Activated gamma-delta T cell (primary cell): Measurements from ENCODE around the gene CLRN2.

Experiments
- DNase-seq: peaks from one replicate; lab custom pipeline; 2025; lab: John Stamatoyannopoulos, UW
- total RNA-seq, 2 donors: gene quantifications; one replicate each; lab custom pipeline; 2026; lab: John Stamatoyannopoulos, UW

The CLRN2 gene, protein sequence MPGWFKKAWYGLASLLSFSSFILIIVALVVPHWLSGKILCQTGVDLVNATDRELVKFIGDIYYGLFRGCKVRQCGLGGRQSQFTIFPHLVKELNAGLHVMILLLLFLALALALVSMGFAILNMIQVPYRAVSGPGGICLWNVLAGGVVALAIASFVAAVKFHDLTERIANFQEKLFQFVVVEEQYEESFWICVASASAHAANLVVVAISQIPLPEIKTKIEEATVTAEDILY
- total RNA-seq: 0 reads per million in 2 donors

DNA sequence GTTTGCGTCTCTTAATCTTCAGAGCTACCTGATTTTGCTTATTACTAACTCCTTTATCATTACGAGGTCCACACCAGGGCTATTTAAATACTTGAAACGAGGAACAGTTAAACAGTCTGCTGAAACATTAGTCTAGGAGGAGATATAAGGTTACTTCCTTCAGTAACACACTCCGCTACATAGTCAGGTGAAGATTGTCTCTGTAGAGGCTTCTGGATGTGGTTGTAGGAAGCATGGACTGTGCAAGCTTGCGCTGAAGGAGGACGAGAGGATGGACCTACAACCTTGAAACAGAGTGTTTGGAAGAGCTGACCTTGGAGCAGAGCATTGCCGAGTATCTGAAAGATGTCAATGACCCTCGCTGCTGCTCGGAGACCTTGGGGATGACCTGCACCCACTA is at the start of gene CLRN2:
Gene CLRN2 (plus strand): TSS at position 301 of the 400 bp plus-strand sequence. CDS start 102 bp downstream, outside the sequence.
- DNase-seq: no peak

GRCh38 chr4:17468619-17469221 is 46.2 kb upstream of the CLRN2 start:
- no peak for DNase-seq

- DNase-seq: no peak
Observed at GRCh38 chr4:17469931-17470674, 44.9 kb upstream of the CLRN2 start.

DNA sequence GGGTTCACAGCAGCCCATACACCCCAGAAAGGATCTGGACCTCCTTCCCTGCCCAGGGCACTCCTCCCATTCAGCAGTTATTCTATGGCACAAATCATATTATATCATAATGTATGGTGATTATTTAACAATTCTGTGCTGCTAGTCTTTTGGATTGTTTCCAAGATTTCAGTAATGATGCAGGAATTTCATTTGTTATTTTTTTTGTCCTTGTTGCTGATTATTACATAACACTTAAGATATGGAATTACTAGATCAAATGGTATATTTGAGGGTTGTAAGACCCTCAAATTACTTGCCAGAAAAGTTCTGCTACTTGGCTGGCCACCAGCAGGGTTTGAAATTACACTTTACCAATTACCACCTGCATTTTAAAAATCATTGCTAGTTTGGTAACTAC is 39.5 kb upstream of the CLRN2 start:
- no peak for DNase-seq

GRCh38 chr4:17476853-17477252 is 38.1 kb upstream of the CLRN2 start:
- no peak for DNase-seq

- DNase-seq: no peak
Observed at GRCh38 chr4:17477774-17478472, 37.0 kb upstream of the CLRN2 start.

DNA sequence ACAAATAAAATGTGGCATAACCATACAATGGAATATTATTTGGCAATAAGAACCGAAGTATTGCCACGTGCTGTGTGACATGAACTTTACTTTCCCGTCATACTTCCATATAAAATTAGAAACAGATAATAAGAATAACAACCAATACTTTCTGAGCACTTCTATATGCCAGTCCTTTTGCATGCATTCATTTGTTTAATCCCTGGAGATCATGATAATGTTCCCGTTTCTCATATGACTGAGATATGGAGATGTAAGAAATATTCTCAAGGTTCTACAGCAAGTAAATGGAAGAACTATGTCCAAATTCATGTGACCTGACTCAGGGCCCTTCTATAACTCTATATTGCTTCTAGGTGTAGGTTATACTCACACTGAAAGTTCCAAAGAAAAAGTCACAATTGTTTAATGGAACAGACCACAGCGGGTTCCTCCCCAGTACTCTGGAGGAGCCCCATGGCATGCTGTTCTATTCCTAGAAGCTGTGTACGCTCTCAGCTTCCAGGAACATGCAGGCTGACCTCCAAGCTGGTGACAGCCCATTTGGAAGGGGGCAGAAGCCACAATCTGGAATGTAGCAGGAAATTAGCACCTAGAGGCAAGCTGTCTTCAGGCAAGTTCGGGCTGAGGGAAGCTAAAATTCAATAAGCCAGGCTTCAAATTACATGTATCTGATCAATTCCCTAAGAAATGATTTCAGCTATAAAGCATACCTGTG is 34.6 kb upstream of the CLRN2 start:
- DNase-seq: no peak

DNA sequence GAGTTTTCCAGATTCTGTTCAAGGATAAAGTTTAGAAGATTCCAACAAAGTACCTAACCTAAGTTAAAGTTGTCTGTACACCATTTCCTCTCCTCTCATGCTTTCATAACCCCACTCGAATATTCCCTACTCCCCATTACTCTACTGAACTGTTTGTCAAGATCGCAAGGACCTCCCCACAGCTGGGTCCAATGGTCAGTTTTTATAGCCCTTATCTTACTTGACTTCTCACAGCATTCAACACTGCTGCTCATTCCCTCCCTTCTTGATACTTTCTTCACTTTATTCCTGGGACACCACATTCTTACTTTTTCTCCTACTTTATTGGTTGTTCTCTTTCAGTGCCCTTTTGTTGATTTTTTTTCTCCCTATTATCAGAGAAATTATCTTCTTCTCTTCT is 34.0 kb upstream of the CLRN2 start:
- no peak for DNase-seq

GRCh38 chr4:17482716-17483115 is 32.2 kb upstream of the CLRN2 start:
- DNase-seq: no peak

GRCh38 chr4:17489123-17489522 is 25.8 kb upstream of the CLRN2 start:
- DNase-seq: no peak

GRCh38 chr4:17489721-17490120 is 25.2 kb upstream of the CLRN2 start:
- no peak for DNase-seq

GRCh38 chr4:17490575-17491059 is 24.3 kb upstream of the CLRN2 start:
- DNase-seq: no peak

DNA sequence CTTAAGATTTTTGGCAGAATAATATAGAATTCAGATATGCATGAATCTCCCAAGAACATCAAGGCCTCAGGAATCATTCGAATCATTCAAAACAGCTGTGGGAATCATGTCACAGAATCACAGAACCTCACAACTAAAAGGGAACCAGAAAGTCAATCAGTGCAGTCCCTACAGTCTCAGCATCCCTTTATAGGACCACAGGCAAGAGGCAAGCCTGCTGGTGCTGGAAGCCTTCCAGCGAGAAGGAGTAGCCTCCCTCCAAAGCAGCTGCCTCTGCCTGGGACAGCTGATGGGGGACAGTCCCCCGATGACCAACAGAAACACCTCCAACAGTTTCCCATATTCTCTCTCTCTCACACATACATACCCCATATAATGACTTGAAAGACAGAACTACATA is 23.8 kb upstream of the CLRN2 start:
- DNase-seq: no peak

DNA sequence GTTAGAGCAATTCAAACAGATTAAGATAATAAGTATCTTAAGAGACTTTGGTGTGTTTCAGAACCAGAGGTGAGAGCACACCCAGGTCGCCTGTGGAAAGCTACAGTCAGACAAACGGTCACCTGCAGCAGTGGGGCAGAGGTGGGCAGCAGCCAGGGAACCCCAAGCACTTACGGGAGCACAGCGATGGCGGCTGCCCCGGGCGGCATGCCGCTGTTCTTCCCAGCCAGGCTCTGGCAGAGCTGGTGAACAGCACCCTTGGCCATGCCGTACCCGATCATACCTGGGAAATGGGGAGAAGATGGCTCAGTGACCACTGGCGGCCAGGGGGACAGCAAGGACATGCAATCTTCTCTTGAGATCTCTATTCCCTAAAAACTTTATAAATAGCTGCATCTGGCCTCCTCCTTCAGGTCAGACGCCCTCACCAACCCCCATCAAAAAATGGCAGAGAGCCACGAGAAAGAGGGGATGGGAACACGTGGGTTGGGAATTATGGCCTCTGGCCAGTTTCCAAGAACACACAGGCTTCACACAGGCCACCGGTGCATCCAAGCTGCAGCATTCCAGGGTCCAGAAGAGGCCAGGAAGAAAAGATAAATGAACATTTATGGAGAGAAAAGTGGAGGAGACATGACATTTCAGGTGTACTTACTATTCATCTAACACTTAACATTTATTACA is 22.8 kb upstream of the CLRN2 start:
- no peak for DNase-seq

GRCh38 chr4:17492876-17493275 is 22.1 kb upstream of the CLRN2 start:
- DNase-seq: no peak

- DNase-seq: no peak
Observed at GRCh38 chr4:17493619-17494018, 21.3 kb upstream of the CLRN2 start.

DNA sequence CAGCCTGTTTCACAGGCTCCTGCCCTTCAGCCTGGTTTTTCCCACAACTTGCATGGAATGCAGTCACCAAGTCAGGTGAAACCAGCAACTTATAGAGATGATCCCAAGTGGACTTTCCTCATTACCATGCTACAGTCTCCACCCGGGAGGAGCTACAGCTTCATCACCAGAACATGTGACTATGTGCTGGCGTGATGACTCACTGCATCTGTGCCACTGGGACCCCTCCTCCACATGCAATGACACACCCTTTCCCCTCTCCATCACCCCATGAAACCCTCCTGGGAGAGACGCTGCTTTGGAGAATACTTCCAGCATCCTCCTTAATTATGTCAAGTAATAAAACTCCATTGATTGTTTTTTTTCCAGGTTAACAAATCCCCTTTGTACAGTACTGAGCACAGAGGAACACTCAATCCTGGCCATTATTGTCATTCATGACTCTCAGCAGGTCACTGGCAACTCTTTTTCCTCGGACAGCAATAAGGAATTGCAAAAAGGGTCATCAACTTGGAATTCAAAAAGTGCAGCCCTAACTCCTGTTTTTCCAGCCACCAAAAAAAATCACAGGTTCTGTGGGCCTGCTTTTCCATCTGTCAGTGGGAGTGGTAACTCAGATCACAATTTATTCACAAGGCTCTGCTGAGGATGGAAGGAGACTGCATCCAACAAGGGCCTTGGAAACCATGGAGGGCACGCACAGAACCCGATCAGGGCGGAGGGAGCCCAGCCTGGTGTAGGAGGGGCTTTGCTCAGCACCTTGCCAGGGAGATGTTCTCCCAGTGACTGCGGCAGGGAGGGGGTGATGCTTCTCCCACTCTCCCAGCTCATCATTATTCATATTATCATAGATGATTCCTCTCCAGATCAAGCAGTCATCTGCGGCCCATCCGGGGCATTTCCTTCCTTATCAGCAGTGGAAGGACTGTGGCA is 20.4 kb upstream of the CLRN2 start:
- DNase-seq: no peak

DNA sequence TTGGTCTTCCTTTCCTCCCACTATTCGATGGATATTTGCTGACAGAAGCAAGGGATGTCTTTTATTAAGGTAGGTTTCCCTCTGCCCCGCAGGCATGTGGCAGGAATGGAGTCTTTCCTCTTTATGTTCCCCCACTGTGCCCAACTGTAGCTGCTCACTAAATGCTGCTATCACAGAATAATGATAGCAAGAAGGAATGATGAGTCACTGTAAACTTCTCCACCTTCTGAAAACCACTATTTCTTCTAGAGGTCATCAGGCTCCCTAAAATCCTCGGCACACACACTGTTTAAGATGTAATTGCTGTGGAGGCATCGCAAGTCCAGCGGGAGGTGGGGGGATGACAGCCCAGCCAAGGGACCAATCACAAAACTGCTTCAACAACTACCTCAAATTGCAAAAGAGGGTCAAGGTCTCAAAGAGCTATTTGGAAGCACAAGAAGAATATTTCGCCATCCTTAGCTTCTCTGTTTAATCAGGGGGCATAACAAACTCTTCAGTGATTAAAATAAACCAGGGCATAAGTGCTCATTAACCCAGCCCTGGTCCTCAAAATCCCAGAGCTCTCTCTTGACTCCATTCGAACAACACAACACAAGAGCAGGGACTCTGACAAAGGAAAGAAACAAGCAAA is 17.0 kb upstream of the CLRN2 start:
- DNase-seq: no peak

DNA sequence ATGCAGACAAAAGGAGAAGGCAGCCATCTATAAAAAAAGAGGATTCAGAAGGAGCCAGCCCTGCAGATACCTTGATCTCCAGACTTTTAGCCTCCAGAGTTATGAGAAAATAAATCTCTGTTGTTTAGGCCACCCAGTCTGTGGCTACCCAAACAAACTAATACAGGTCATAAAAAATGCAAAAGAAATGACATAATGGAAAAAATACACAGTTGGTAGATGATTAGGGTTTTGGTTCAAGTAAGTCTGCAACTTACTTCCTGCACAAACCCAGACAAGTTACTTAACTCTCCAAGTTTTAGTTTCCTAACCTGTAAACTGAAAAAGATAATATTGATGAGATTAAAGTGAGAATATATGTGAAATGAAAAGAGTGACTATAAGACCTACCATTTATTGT is 14.4 kb upstream of the CLRN2 start:
- DNase-seq: no peak

- no peak for DNase-seq
Observed at GRCh38 chr4:17502756-17503155, 12.2 kb upstream of the CLRN2 start.
